Smooth muscle cell of the brain vasculature (primary cell): Measurements from ENCODE around the gene SASS6.

Experiments
- DNase-seq: peaks from one replicate; pipeline ENCODE4 v3.0.0-alpha.2; 2012; ENCODE audit warnings: low read depth, low spot score

The SASS6 gene, protein sequence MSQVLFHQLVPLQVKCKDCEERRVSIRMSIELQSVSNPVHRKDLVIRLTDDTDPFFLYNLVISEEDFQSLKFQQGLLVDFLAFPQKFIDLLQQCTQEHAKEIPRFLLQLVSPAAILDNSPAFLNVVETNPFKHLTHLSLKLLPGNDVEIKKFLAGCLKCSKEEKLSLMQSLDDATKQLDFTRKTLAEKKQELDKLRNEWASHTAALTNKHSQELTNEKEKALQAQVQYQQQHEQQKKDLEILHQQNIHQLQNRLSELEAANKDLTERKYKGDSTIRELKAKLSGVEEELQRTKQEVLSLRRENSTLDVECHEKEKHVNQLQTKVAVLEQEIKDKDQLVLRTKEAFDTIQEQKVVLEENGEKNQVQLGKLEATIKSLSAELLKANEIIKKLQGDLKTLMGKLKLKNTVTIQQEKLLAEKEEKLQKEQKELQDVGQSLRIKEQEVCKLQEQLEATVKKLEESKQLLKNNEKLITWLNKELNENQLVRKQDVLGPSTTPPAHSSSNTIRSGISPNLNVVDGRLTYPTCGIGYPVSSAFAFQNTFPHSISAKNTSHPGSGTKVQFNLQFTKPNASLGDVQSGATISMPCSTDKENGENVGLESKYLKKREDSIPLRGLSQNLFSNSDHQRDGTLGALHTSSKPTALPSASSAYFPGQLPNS

GRCh38 chr1:100132566-100133477 is at the start of gene SASS6, which contains the start of gene TRMT13:
Gene SASS6 (minus strand): TSS chr1:100132930. CDS start chr1:100132814, 116 bp downstream.
Gene TRMT13 (plus strand): TSS chr1:100133163. CDS start chr1:100133169, 6 bp downstream.
- DNase-seq, result peak; percentile 95

DNA sequence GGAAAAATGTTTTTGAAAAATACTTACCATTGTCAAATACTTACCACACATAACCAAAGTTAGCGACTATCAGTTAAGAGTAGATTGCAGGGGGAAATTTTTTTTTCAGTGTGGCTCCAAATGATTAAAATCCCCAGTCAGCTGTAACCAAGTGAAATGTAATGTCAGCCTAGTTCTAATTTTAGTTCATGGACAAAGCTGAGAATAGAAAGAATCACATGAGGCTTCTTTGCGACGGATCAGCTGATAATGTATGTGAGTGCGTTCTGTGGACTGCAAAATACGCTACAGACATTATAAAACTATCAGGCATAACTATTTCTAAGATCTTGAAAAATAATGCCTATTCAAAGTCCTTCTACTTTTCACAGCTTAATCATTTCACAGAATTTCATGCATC is 45.4 kb upstream of the SASS6 start, which contains the start of gene LRRC39:
LRRC39 (minus strand) TSS at position 166 of the 400 bp plus-strand sequence. CDS start 9,740 bp downstream, outside the sequence.
- no peak for DNase-seq

DNA sequence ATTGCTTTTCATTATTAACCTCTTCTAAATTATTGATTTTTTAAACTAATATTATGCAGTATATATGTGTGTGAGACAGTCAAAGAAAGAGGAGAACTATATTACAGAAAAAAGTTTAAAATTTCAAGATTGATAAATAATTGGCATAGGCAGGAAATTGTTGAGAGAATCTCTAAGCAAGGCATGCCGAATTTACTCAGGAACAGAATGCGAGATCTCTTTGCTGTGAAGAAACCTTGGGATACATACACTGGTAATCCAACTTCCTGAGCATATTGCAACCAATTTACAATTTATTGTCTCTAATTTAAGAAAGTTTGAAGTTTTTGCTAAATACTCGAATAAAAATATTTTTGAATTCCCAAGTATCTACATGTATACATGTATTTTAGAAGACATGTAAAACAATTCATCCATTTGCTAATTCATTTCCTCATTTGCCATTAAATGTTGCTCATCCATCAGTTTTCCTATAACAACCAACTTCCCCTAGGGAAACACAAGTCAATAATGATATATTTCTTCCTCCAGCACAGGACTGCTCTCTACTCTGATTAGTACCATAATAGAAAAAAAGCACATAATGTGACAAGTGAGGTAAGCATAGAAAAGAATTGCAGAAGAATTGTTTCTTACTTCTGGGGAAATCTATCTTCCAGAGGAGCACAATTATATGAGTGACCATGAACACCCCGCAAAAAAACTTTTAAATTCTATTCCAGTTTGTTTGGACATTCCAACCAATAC is 44.7 kb upstream of the SASS6 start:
- no peak for DNase-seq

DNA sequence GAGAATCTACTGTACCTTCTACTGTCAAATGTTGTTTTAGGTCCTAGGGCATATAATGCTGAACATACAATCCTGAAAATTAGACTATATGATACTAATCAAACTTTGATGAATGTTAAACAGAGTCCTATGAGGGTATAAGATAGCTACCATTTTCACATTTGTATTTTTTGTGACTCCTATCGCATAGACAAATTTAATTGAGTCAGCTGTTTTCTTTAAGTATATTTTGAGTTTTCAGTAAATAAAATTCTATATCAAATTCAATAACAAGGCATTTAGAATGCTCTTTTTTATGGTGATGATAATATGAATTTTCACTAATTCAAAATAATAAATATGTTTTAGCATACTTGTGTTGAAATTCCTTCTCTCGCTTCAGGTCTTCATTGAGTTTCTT is 35.3 kb upstream of the SASS6 start:
- no peak for DNase-seq

DNA sequence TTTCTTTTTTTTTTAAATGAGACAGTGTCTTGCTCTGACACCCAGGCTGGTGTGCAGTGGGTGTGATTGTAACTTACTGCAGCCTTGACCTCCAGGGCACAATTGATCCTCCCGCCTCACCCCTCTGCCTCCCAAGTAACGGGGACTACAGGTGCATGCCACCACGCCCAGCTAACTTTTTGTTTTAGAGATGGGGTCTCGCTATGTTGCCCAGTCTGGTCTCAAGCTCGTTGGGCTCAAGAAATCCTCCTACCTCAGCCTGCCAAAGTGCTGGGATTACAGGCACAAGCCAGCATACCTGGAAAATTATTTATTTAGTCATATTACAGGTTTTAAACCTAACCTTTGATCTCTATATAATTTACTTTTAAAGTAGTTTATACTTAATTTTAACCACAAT is 32.0 kb upstream of the SASS6 start:
- no peak for DNase-seq

DNA sequence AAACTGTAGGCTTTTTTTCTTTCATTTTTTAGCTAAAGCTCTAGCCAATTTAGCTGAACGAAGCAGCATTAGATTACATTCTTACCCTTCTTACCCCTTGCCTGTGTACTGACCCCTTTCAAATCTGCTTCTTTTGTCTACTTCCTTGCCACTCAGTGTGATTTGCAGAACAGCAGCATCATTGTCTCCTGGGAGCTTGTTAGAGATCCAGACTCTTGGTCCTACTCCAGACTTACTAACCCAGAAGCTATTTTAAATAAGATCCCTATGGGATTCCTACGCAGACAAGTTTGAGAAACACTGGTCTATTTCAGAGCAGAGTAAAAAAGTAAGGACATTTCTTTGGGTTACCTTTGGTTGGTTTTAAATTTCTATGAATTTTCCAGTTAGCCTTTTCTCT is 31.5 kb upstream of the SASS6 start:
- peak; percentile 21 for DNase-seq

- DNase-seq, result no peak
Measured at GRCh38 chr1:100162881-100163280, 30.2 kb upstream of the SASS6 start.

DNA sequence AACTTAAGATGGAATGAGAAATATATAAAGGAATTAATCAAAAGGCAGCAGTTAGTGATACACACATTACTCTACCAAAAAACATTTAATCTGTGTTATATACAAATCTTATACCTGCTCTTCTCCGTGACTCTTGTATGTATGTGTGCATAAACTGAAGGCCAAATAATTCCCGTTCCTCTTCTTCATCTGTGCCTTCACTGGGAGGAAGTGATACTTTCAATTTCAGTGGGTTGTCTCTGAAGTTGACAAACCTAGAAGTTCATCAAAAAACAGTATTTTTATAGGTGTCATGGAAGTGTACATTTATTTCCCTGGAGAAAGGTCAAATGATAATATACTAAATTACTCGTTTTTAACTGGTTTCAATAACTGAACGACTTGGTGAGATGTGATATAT is 19.5 kb upstream of the SASS6 start:
- no peak for DNase-seq

- DNase-seq, result no peak
Measured at GRCh38 chr1:100151679-100152078, 18.9 kb upstream of the SASS6 start.

DNA sequence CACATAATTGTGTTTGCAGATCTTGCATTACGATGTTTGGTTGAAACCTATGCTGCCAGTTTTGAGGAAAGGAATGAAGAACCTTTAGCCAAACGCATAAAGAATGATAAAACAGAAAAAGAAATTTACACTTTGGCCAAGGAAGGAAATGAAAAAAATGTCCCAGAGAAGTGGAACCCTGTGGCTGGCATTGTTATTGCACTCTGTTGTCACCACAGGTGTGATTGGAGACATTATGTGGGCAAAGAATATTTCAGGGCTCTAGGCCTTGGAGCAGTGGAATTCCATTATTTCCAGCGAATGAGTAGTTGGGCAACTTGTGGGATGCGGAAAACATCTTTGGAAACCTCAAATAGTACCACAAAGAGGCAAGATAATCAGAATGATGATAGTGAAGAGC is 15.1 kb upstream of the SASS6 start:
- no peak for DNase-seq

DNA sequence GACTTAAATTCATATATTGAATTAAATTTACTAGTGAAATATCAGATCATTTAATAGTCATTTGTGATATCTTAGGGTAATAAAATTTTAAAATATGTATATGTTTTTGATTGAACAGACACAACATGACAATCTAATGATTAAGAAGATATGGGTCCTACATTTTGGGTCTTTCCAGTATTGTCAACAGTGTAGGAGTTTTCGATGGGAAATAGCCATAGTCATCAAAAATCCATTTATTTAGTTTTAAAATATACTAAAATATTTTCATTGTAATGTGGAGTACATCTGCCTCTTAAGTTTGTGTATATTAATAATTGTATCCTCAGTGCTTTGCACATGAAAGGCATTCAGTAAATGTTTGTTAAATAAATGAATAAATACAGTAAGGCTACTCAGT is 14.2 kb upstream of the SASS6 start:
- no peak for DNase-seq

DNA sequence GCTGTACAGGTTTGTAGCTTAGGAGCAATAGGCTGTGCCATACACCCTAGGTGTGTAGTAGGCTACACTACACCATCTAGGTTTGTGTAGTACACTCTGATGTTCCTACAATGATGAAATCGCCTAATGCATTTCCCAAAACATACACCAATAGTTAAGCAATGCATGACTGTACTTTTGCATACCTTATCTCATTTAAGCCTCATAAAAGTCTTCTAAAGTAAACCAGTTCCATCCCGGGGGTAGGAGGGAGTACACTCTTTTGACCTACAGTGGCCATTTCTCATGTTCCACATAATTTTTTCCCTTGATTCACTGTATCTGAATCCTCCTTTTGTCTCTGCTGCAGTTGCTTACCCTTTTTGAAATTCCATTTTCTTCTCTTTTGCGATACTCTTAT is 12.4 kb upstream of the SASS6 start:
- DNase-seq, result no peak

- DNase-seq, result no peak
Measured at GRCh38 chr1:100142343-100142742, 9.6 kb upstream of the SASS6 start.

GRCh38 chr1:100141192-100141591 is 8.5 kb upstream of the SASS6 start:
- DNase-seq, result no peak

- DNase-seq, result no peak
Measured at GRCh38 chr1:100137602-100138001, 4.9 kb upstream of the SASS6 start.

GRCh38 chr1:100134872-100135271 is 2.1 kb upstream of the SASS6 start:
- no peak for DNase-seq

DNA sequence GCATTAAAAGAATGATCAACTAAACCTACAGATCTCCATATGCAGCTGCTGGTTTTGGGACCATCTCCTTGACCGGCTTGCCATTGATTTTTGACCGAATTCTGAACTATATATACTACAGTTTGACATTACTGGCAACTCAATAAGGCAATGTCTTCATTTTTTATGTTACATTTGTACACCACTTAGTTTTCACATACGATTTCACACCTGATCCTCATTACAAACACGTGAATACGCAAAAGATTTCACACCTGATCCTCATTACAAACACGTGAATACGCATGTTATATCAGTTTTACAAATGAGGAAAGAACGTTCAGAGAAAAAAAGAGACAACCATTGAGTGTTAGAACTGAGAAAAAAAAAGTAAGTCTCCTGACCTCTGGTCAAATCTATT is 1.1 kb downstream of the SASS6 start:
- no peak for DNase-seq

- DNase-seq, result no peak
Measured at GRCh38 chr1:100130552-100131077, 2.1 kb downstream of the SASS6 start.

DNA sequence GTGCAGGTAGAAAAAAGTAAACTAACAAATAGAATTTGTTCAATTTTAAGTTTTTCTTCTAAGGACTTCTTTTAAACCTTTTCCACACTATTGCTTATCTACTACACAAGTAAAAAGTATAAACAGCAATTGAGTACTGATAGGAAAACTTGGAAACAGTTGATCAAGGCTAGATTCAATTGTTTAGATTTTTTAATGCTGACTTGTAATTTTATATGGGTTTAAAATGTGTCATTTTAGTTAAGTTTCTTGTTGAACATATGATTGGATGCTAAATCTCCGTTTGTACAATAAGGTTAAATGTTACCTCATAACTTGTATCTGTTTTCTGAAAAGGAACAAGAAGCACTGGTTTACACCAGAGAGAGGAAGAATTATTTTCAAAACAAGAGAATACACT is 5.5 kb downstream of the SASS6 start:
- DNase-seq, result no peak

DNA sequence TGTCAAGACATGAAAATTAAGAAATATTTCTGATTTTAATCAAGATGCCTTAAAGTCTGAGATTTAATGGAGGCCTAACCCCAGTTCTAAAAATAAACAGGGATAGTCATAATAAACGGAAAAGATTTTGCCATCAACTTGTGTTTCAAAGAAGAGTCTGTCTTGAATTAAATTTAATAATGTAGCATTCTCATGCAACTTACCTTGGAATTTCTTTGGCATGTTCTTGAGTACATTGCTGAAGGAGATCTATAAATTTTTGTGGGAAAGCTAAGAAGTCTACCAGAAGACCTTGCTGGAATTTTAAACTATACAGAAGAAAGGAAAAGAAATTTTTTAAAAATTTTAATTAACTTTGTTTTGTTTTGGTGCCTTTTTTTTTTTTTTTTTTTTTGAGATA is 10.6 kb downstream of the SASS6 start:
- DNase-seq, result no peak

DNA sequence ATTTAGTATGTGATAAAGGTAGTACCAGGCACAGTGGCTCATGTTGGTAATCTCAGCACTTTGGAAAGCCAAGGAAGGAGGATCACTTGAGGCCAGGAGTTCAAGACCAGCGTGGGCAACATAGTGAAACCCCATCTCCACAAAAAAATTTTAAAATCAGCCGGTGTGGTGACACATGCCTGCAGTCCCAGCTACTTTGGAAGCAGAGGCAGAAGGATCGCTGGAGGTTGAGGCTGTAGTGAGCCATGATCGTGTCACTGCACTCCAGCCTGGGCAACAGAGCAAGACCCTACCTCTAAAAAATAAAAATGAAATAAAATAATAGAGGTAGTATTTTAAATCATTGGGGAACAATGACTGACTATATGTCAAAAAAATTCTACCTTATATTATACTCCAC is 17.2 kb downstream of the SASS6 start:
- no peak for DNase-seq
